ENCODE results near the gene DKK1.
"Not testable (repeated sequence)": the region's sequence is repeated elsewhere in the genome, so short reads cannot be mapped to it uniquely, and the experiment has no call there.

DKK1 gene

GRCh38 chr10:52365547-52366432 lies 51.7 kb downstream of the DKK1 start:
- POLR2A ChIA-PET: interaction anchor here (1.3 kb wide), 1 partner anchor 17 kb away, joined by 4 read pairs; no protein-coding TSS in a partner anchor
- DNase-seq (ENCODE audit: extremely low spot score): not testable (repeated sequence)
- CTCF ChIA-PET: interaction anchor here (0.7 to 1.3 kb wide), 3 partner anchors 17 to 201 kb away, joined by 3 to 5 read pairs (median 3); no protein-coding TSS in a partner anchor
- TF ChIP-seq L3MBTL2 (conservative IDR thresholded peaks at IDR 0.05): peak; percentile 59

All from HEK293T (cell line).